ENCODE data around the gene MECR.
A peak's percentile ranks its signal among the peaks of the same experiment; 100 is the strongest.

DNA sequence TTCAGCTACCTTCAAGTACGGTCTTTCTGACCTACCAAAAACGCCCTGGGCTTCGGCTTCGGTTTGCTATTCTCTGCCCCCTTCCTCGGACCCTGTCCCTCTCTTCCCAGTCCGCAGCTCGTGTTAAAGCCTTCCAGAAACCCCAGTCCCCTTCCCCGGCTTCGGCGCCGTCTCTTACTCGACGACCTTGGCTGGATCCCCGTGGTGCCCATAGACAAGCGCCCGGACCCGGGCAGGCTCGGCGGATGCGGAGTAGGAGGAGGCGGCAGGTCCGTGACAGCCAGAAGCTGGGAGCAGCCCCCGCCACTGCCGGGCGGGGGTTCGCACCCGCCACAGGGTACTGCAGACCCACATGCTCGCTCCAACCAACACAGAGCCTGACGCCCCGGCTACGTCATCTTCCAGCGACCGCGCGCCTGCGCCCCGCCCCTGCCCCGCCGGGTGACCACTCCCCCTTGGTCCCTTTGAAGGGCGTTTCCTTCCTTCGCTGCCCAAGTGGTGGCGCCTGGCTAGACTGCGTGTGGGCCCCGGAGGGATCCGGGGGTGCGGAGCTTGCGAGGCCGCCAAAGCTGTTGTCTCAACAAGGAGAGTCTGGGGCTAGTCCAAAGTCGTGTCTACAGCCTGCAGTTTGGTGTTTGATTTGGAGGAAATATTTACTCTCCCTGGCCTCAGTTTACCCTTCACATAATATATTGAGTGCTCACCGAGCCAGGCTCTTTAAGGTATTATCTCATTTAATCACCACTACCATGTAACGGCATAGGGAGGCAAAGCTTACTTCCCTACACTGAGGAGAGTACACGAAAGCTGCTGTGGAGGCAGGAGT lies at the start of gene MECR:
- TF ChIP-seq, protein P1, sequence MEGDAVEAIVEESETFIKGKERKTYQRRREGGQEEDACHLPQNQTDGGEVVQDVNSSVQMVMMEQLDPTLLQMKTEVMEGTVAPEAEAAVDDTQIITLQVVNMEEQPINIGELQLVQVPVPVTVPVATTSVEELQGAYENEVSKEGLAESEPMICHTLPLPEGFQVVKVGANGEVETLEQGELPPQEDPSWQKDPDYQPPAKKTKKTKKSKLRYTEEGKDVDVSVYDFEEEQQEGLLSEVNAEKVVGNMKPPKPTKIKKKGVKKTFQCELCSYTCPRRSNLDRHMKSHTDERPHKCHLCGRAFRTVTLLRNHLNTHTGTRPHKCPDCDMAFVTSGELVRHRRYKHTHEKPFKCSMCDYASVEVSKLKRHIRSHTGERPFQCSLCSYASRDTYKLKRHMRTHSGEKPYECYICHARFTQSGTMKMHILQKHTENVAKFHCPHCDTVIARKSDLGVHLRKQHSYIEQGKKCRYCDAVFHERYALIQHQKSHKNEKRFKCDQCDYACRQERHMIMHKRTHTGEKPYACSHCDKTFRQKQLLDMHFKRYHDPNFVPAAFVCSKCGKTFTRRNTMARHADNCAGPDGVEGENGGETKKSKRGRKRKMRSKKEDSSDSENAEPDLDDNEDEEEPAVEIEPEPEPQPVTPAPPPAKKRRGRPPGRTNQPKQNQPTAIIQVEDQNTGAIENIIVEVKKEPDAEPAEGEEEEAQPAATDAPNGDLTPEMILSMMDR (optimal IDR thresholded peaks at IDR 0.05 in 1 of 3, IDR thresholded peaks at IDR 0.05 in 1 of 3, conservative IDR thresholded peaks at IDR 0.05 in 1 of 3; ENCODE audit: extremely low read depth in 1 of 3, insufficient read depth in 2 of 3, low read length in 3 of 3) = peak in 1 of 3 experiments; percentile 45
- TF ChIP-seq EZH2 (IDR thresholded peaks at IDR 0.05; ENCODE audit: low read length) = no peak

Measured in keratinocyte (primary cell).